Measurements from ENCODE around the gene UBB.
"Not testable (repeated sequence)": the region's sequence is repeated elsewhere in the genome, so short reads cannot be mapped to it uniquely, and the experiment has no call there.

Gene UBB

GRCh38 chr17:16383216-16383615, 2.3 kb downstream of the UBB start:
- Histone ChIP-seq H3K27me3 (ENCODE audit: insufficient read depth, low read length) (no peaks in the 10 kb centered on the region), H3K4me3 (ENCODE audit: low read length) (no peak overlapping the region), H3K36me3 (ENCODE audit: insufficient read depth, low read length) (peaks cover 20% of the 10 kb centered on the region), H3K4me1 (ENCODE audit: insufficient read depth, low read length) (peaks cover 4% of the 10 kb centered on the region), H3K9me3 (ENCODE audit: low read length) (peaks cover 14% of the 10 kb centered on the region), H2AFZ (ENCODE audit: low read depth, low read length) (no peak overlapping the region)

- Histone ChIP-seq H3K9me3 (ENCODE audit: low read length) (peaks cover 14% of the 10 kb centered on the region), H3K36me3 (ENCODE audit: insufficient read depth, low read length) (peaks cover 20% of the 10 kb centered on the region), H2AFZ (ENCODE audit: low read depth, low read length) (no peak overlapping the region), H3K4me1 (ENCODE audit: insufficient read depth, low read length) (peaks cover 4% of the 10 kb centered on the region), H3K4me3 (ENCODE audit: low read length) (no peak overlapping the region), H3K27me3 (ENCODE audit: insufficient read depth, low read length) (no peaks in the 10 kb centered on the region)
Measured at GRCh38 chr17:16383772-16384287, 2.9 kb downstream of the UBB start.

GRCh38 chr17:16384557-16384956, 3.7 kb downstream of the UBB start:
- Histone ChIP-seq H3K4me1 (ENCODE audit: insufficient read depth, low read length) (peaks cover 4% of the 10 kb centered on the region), H2AFZ (ENCODE audit: low read depth, low read length) (no peak overlapping the region), H3K36me3 (ENCODE audit: insufficient read depth, low read length) (peaks cover 20% of the 10 kb centered on the region), H3K4me3 (ENCODE audit: low read length) (no peak overlapping the region), H3K27me3 (ENCODE audit: insufficient read depth, low read length) (no peaks in the 10 kb centered on the region), H3K9me3 (ENCODE audit: low read length) (peaks cover 14% of the 10 kb centered on the region)

- not testable (repeated sequence) for H3K4me1 ChIP-seq (ENCODE audit: insufficient read depth, low read length); H2AFZ ChIP-seq (ENCODE audit: low read depth, low read length); H3K4me3 ChIP-seq (ENCODE audit: low read length); H3K27me3 ChIP-seq (ENCODE audit: insufficient read depth, low read length)
- Histone ChIP-seq H3K36me3 (ENCODE audit: insufficient read depth, low read length) (peaks cover 20% of the 10 kb centered on the region), H3K9me3 (ENCODE audit: low read length) (peaks cover 14% of the 10 kb centered on the region)
Measured at GRCh38 chr17:16386126-16386507, 5.2 kb downstream of the UBB start.

GRCh38 chr17:16391451-16391850, 10.6 kb downstream of the UBB start:
- H3K27me3 ChIP-seq (ENCODE audit: insufficient read depth, low read length) = no peaks in the 10 kb centered on the region
- no peaks in the 10 kb centered on the region for H3K4me1 ChIP-seq (ENCODE audit: insufficient read depth, low read length)
- H3K4me3 ChIP-seq (ENCODE audit: low read length) = no peak overlapping the region
- no peaks in the 10 kb centered on the region for H3K9me3 ChIP-seq (ENCODE audit: low read length)
- no peaks in the 10 kb centered on the region for H3K36me3 ChIP-seq (ENCODE audit: insufficient read depth, low read length)
- no peak overlapping the region for H2AFZ ChIP-seq (ENCODE audit: low read depth, low read length)

- H2AFZ ChIP-seq (ENCODE audit: low read depth, low read length); H3K9me3 ChIP-seq (ENCODE audit: low read length); H3K36me3 ChIP-seq (ENCODE audit: insufficient read depth, low read length); H3K4me3 ChIP-seq (ENCODE audit: low read length); H3K4me1 ChIP-seq (ENCODE audit: insufficient read depth, low read length); H3K27me3 ChIP-seq (ENCODE audit: insufficient read depth, low read length): not testable (repeated sequence)
Measured at GRCh38 chr17:16392491-16392890, 11.6 kb downstream of the UBB start.

GRCh38 chr17:16395887-16396286, 15.0 kb downstream of the UBB start:
- not testable (repeated sequence) for H3K36me3 ChIP-seq (ENCODE audit: insufficient read depth, low read length); H3K27me3 ChIP-seq (ENCODE audit: insufficient read depth, low read length); H3K4me3 ChIP-seq (ENCODE audit: low read length)

GRCh38 chr17:16396693-16397092, 15.8 kb downstream of the UBB start:
- not testable (repeated sequence) for H3K27me3 ChIP-seq (ENCODE audit: insufficient read depth, low read length); H3K4me1 ChIP-seq (ENCODE audit: insufficient read depth, low read length); H3K9me3 ChIP-seq (ENCODE audit: low read length); H3K4me3 ChIP-seq (ENCODE audit: low read length); H2AFZ ChIP-seq (ENCODE audit: low read depth, low read length); H3K36me3 ChIP-seq (ENCODE audit: insufficient read depth, low read length)

More at GRCh38 chr17:16395887-16396286, 15.0 kb downstream of the UBB start:
- H3K9me3 ChIP-seq (ENCODE audit: low read length); H3K4me1 ChIP-seq (ENCODE audit: insufficient read depth, low read length); H2AFZ ChIP-seq (ENCODE audit: low read depth, low read length): not testable (repeated sequence)

GRCh38 chr17:16398270-16399267, 17.7 kb downstream of the UBB start:
- Histone ChIP-seq H3K27me3 (ENCODE audit: insufficient read depth, low read length) (no peaks in the 10 kb centered on the region), H3K4me3 (ENCODE audit: low read length) (no peak overlapping the region), H2AFZ (ENCODE audit: low read depth, low read length) (no peak overlapping the region), H3K9me3 (ENCODE audit: low read length) (no peaks in the 10 kb centered on the region), H3K36me3 (ENCODE audit: insufficient read depth, low read length) (no peaks in the 10 kb centered on the region), H3K4me1 (ENCODE audit: insufficient read depth, low read length) (no peaks in the 10 kb centered on the region)

GRCh38 chr17:16403847-16404246, 23.0 kb downstream of the UBB start:
- H2AFZ ChIP-seq (ENCODE audit: low read depth, low read length); H3K27me3 ChIP-seq (ENCODE audit: insufficient read depth, low read length); H3K4me3 ChIP-seq (ENCODE audit: low read length); H3K9me3 ChIP-seq (ENCODE audit: low read length); H3K36me3 ChIP-seq (ENCODE audit: insufficient read depth, low read length); H3K4me1 ChIP-seq (ENCODE audit: insufficient read depth, low read length): not testable (repeated sequence)

GRCh38 chr17:16406742-16407674, 26.1 kb downstream of the UBB start:
- H2AFZ ChIP-seq (ENCODE audit: low read depth, low read length) = peak overlapping the region; percentile 89
- H3K27me3 ChIP-seq (ENCODE audit: insufficient read depth, low read length) = peaks cover 2% of the 10 kb centered on the region
- peaks cover 2% of the 10 kb centered on the region for H3K4me1 ChIP-seq (ENCODE audit: insufficient read depth, low read length)
- H3K4me3 ChIP-seq (ENCODE audit: low read length) = peak overlapping the region; percentile 40
- H3K9me3 ChIP-seq (ENCODE audit: low read length) = no peaks in the 10 kb centered on the region
- no peaks in the 10 kb centered on the region for H3K36me3 ChIP-seq (ENCODE audit: insufficient read depth, low read length)

GRCh38 chr17:16407911-16408588, 27.2 kb downstream of the UBB start:
- no peak overlapping the region for H3K4me3 ChIP-seq (ENCODE audit: low read length)
- no peak overlapping the region for H2AFZ ChIP-seq (ENCODE audit: low read depth, low read length)
- H3K4me1 ChIP-seq (ENCODE audit: insufficient read depth, low read length) = peaks cover 2% of the 10 kb centered on the region
- peaks cover 2% of the 10 kb centered on the region for H3K27me3 ChIP-seq (ENCODE audit: insufficient read depth, low read length)
- no peaks in the 10 kb centered on the region for H3K9me3 ChIP-seq (ENCODE audit: low read length)
- H3K36me3 ChIP-seq (ENCODE audit: insufficient read depth, low read length) = no peaks in the 10 kb centered on the region

Data from neuron (in vitro differentiated cells).